Vagina (tissue), 2 donors: ENCODE measurements around the gene FAM156B. TPM values are rescaled to one million over a fixed set of nuclear protein-coding genes. Genes with fewer than 3 reads are reported as not detected.
"Not testable (repeated sequence)": the region's sequence is repeated elsewhere in the genome, so short reads cannot be mapped to it uniquely, and the experiment has no call there.

Source experiments
- DNase-seq, 2 donors: peaks; one replicate each; pipeline ENCODE4 v3.0.0-alpha.2; 2017; ENCODE audit errors: extremely low spot score in 2 of 2
- H3K27ac ChIP-seq: fragments of 200-600 bp; sonication (generic); one replicate; pipeline ENCODE4 v1.5.1; 2019
- H3K27me3 ChIP-seq: fragments of 200-600 bp; sonication (generic); one replicate; pipeline ENCODE4 v1.5.1; 2019
- H3K36me3 ChIP-seq, 2 donors: fragments of 200-600 bp; sonication (generic); one replicate each; pipeline ENCODE4 v1.5.1; 2017 to 2019
- H3K4me1 ChIP-seq: fragments of 200-600 bp; sonication (generic); one replicate; pipeline ENCODE4 v1.5.1; 2019
- H3K4me3 ChIP-seq, 2 donors: fragments of 200-600 bp; sonication (generic); 1 replicate in 1 of 2; 2 replicates in 1 of 2; pipeline ENCODE4 v1.5.1; 2016 to 2019
- H3K9me3 ChIP-seq: fragments of 200-600 bp; sonication (generic); one replicate; pipeline ENCODE4 v1.5.1; 2019
- POLR2A ChIP-seq, 2 donors: fragments of 450-650 bp; IDR thresholded peaks; one replicate each; pipeline ENCODE4 v1.6.1; 2017; ENCODE audit warnings: antibody characterized with exemption in 2 of 2, mild to moderate bottlenecking in 2 of 2, moderate library complexity in 2 of 2
- POLR2AphosphoS5 ChIP-seq, 2 donors: sonication (generic); formaldehyde crosslinking; IDR thresholded peaks; one replicate each; pipeline ENCODE4 v1.9.0; 2017; ENCODE audit warnings: antibody characterized with exemption in 2 of 2, mild to moderate bottlenecking in 2 of 2, low read depth in 1 of 2; ENCODE audit not compliant: insufficient read depth in 1 of 2
- intact Hi-C: fragments of 100-400 bp; cut with DNase I; formaldehyde crosslinking; loops from one replicate; pipeline ENCODE4 v1.15.1; 2023
- total RNA-seq: library from RNA; depleted of rRNA; stranded (reverse); fragments of >200 nt; gene quantifications from one replicate; pipeline ENCODE4 v1.2.3, GENCODE V29; 2016
- TF ChIP-seq, protein P1 (sequence below), 3 experiments: fragments of 450-650 bp in 2 of 3; fragments of 200-600 bp in 1 of 3; sonication (generic) in 1 of 3; IDR thresholded peaks; one replicate each; pipeline ENCODE4 v1.5.1; 2017 to 2019; ENCODE audit warnings: antibody characterized with exemption in 3 of 3, mild to moderate bottlenecking in 2 of 3, moderate library complexity in 2 of 3

The FAM156B gene
- total RNA-seq, 1 donor from 2014 or later: 18.7 TPM

DNA sequence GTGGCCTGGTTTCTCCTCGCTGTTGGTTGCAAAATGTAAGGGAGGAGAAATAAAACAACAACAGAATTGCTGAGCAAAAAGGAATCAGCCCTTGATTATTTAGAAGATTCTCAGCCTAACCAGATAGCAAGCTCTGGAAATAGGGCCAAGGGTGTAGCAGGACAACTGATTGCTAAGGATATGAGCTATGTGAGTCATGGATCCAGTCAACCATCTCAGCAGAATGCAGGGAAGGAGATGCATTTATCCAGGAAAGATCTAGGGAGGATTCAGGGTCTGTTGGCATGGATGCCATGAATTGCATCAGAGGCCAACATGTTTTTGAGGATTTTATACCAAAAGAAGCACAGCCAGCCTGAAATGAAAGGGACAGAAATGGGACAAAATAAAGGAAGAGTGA, 27.1 kb upstream of the FAM156B start:
- TF ChIP-seq POLR2AphosphoS5 (IDR thresholded peaks at IDR 0.05; ENCODE audit: insufficient read depth in 1 of 2, low read depth in 1 of 2) (no peak), POLR2A (IDR thresholded peaks at IDR 0.05) (no peak)
- TF ChIP-seq, protein P1, sequence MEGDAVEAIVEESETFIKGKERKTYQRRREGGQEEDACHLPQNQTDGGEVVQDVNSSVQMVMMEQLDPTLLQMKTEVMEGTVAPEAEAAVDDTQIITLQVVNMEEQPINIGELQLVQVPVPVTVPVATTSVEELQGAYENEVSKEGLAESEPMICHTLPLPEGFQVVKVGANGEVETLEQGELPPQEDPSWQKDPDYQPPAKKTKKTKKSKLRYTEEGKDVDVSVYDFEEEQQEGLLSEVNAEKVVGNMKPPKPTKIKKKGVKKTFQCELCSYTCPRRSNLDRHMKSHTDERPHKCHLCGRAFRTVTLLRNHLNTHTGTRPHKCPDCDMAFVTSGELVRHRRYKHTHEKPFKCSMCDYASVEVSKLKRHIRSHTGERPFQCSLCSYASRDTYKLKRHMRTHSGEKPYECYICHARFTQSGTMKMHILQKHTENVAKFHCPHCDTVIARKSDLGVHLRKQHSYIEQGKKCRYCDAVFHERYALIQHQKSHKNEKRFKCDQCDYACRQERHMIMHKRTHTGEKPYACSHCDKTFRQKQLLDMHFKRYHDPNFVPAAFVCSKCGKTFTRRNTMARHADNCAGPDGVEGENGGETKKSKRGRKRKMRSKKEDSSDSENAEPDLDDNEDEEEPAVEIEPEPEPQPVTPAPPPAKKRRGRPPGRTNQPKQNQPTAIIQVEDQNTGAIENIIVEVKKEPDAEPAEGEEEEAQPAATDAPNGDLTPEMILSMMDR (IDR thresholded peaks at IDR 0.05): no peak
- H3K36me3 ChIP-seq: no peaks in the 10 kb centered on the region
- no peak overlapping the region for H3K27ac ChIP-seq
- H3K9me3 ChIP-seq: no peaks in the 10 kb centered on the region
- no peaks in the 10 kb centered on the region for H3K27me3 ChIP-seq
- H3K4me3 ChIP-seq: no peak overlapping the region
- no peaks in the 10 kb centered on the region for H3K4me1 ChIP-seq
- DNase-seq: no peak
- intact Hi-C loops: no loop called here

DNA sequence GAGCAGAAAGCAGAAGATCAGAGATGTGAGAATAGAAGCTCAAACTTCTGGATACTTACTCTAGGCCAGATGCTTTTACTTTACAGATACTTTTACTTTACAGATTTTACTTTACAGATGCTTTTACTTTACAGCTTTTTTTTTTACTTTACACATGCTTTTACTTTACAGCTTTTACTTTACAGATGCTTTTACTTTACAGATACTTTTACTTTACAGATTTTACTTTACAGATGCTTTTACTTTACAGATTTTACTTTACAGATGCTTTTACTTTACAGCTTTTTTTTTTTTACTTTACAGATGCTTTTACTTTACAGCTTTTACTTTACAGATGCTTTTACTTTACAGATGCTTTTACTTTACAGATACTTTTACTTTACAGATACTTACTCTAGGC, 23.3 kb upstream of the FAM156B start:
- H3K27me3 ChIP-seq, H3K9me3 ChIP-seq, H3K36me3 ChIP-seq, DNase-seq, H3K4me1 ChIP-seq, intact Hi-C loops, H3K27ac ChIP-seq, H3K4me3 ChIP-seq: not testable (repeated sequence)

DNA sequence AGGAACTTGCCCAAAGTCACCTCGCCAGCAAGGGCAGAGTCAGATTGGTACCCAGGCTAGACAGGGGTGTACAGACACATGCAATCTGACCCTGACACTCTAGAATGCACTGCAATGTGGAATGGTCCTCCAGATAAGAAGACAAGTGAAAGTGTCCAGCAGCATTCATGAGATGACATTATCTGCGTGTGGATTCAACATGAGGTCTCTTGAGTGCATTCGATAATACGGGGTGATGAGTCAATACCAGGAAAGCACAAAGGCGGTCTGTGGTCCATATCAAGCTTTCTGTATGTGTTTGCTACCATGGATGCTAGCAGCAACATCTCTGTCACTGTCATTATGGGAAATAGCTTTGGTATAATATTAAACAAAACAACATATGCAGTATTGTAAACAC, 22.5 kb upstream of the FAM156B start:
- Histone ChIP-seq H3K9me3 (no peaks in the 10 kb centered on the region), H3K4me3 (no peak overlapping the region), H3K36me3 (no peaks in the 10 kb centered on the region), H3K4me1 (no peaks in the 10 kb centered on the region), H3K27ac (no peak overlapping the region), H3K27me3 (no peaks in the 10 kb centered on the region)
- TF ChIP-seq POLR2AphosphoS5 (IDR thresholded peaks at IDR 0.05; ENCODE audit: insufficient read depth in 1 of 2, low read depth in 1 of 2) (no peak), POLR2A (IDR thresholded peaks at IDR 0.05) (no peak)
- TF ChIP-seq, protein P1 (IDR thresholded peaks at IDR 0.05): no peak
- intact Hi-C loops: no loop called here
- no peak for DNase-seq

DNA sequence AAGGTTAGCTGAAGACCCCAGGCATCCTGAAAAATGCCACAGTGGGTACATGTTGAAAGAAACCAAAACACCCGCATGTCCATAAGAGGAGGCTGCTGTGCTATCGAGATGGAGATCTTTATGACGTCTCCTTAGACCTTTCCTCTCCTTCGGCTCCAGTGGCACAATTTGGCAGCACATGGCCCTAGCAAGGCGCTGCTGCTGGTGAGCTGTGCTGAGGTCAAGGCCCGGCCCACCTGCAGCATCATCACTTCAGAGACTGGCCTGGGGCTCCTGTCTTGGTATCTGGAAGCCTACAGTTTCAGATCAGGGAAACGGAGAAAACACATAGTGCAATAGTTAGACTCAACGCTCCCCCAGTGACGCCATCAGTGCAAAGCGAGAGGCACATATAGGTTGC, 21.7 kb upstream of the FAM156B start:
- H3K27me3 ChIP-seq, H3K27ac ChIP-seq, H3K9me3 ChIP-seq, intact Hi-C loops, H3K4me3 ChIP-seq, H3K36me3 ChIP-seq, DNase-seq, H3K4me1 ChIP-seq: not testable (repeated sequence)

DNA sequence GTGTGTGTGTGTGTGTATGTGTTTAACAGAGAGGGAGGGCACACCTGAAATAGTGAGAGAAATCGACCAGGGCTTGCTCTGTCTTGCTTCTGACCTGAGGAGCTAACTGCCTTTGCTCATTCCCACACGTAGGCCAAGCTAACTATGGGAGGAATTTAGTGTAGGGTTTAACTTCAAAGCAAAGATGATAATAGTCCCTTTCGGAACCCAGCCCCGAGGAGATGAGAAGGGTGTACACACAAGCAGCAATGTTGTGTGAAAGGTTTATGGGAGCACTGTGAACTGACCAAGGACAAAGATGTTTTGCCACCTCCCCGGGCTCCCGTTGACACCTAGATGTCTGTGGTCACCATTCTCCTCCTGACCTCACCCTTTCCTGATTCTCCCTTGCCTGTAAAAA, 20.7 kb upstream of the FAM156B start:
- H3K9me3 ChIP-seq, intact Hi-C loops, H3K36me3 ChIP-seq, H3K4me3 ChIP-seq, H3K27ac ChIP-seq, H3K4me1 ChIP-seq, H3K27me3 ChIP-seq, DNase-seq: not testable (repeated sequence)

DNA sequence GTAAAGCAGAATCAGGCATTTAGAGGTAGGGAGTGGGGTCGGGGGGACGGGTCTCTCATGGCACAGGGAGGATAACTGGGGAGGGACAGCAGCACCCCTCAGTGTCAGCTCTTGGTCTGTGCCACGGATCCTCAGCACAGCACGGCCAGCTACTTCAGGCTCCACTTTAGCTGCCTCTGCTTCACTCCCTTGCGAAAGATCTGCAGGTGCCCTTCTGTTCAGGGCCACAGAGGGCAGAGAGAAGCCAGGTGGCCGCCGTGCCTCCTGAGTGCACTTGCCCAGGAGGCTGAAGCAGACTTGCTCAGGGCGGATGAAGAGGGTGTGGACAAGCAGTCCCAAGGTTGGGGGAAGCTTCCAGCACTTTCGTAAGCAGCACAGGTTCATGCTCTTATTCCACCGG, 9.7 kb upstream of the FAM156B start:
- H3K4me3 ChIP-seq, H3K36me3 ChIP-seq, H3K4me1 ChIP-seq, DNase-seq, H3K9me3 ChIP-seq, H3K27me3 ChIP-seq, intact Hi-C loops, H3K27ac ChIP-seq: not testable (repeated sequence)

DNA sequence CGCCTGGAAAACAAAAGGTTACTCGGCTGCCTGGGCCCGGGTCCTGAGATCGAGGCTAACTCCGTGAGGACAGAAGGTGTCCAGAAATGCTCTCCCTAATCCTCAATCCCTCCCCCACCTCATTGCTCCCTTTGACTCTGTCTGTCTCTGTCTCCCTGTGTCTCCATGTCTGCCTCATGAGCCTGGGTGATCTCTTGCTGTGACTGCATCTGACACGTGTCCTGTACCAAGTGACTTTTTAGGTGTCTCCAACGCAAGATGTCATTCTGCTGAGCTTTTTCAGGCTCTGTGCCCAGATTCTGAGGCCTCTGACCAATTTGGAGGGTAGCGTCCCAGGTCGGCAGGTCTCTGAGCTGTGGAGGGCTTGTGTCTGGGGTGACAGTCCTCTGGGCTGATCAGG, 9.0 kb upstream of the FAM156B start:
- DNase-seq, H3K36me3 ChIP-seq, intact Hi-C loops, H3K4me3 ChIP-seq, H3K4me1 ChIP-seq, H3K27ac ChIP-seq, H3K27me3 ChIP-seq, H3K9me3 ChIP-seq: not testable (repeated sequence)

DNA sequence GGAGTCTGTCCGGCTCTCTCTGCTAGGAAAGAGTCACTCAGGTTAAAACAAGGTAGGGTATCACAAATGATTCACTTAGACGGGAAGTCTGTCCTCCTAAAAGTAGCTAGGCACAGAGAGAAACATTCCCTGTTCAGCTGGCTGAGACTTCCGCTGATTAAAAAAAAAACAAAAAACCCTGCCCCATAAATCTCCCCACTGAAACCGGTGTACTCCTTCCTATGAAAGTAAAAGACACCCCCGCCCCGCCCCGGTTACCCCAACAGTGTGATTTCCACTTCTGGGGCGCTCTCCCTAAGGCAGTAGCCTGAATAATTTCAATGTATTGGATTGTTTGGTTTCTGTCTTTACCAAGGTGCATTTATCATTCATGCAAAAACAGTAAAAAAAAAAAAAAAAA, 692 bp upstream of the FAM156B start:
- DNase-seq, H3K9me3 ChIP-seq, intact Hi-C loops, H3K4me1 ChIP-seq, H3K36me3 ChIP-seq, H3K27me3 ChIP-seq, H3K4me3 ChIP-seq, H3K27ac ChIP-seq: not testable (repeated sequence)

DNA sequence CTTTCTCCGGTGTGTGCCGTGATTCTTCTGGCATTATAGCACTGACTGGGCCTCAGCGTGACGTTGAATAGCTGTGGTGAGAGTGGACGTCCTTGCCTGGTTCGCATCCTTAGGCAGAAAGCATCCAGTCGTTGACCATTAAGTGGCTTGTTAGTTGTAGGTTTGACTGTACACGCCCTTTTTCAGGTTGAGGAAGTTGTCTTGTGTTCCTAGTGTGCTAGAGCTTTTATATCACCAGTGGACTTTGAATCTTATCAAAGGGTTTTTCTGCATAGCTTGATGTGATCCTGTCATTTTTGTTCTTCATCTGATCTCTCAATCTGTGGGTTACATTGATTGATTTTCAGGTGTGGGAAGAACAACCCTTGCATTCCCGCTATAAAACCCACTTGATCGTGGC, 8.4 kb downstream of the FAM156B start:
- H3K4me1 ChIP-seq, H3K27me3 ChIP-seq, H3K36me3 ChIP-seq, DNase-seq, H3K9me3 ChIP-seq, H3K4me3 ChIP-seq, H3K27ac ChIP-seq, intact Hi-C loops: not testable (repeated sequence)

DNA sequence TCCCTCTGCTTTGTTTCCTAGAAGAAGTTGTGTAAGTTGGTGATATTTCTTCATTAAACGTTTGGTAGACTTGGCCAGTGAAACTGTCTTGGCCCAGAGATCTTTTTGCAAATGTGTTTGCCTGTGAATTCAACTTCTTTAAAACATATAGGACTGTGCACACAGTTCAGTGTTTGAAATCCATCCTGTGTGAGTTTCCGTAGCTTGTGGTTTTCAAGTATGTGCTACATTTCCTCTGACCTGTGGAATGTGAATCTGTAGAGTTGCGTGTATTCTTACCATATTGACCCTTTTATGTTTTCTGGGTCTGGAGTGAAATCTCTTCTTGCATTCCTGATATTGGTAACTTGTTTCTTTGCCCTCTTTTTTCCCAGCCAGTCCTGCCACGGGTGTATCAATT, 8.9 kb downstream of the FAM156B start:
- H3K9me3 ChIP-seq, H3K36me3 ChIP-seq, DNase-seq, H3K27me3 ChIP-seq, intact Hi-C loops, H3K4me3 ChIP-seq, H3K27ac ChIP-seq, H3K4me1 ChIP-seq: not testable (repeated sequence)

DNA sequence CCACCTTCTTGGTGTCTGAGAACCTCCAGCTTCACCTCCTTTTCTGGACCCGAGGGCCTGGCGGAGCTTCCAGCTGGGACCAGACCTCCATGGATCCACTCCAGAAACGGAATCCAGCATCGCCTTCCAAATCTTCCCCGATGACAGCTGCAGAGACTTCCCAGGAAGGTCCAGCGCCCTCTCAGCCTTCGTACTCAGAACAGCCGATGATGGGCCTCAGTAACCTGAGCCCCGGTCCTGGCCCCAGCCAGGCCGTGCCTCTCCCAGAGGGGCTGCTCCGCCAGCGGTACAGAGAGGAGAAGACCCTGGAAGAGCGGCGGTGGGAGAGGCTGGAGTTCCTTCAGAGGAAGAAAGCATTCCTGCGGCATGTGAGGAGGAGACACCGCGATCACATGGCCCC, 10.0 kb downstream of the FAM156B start:
- H3K27me3 ChIP-seq, H3K36me3 ChIP-seq, H3K4me1 ChIP-seq, H3K4me3 ChIP-seq, intact Hi-C loops, H3K27ac ChIP-seq, H3K9me3 ChIP-seq, DNase-seq: not testable (repeated sequence)

DNA sequence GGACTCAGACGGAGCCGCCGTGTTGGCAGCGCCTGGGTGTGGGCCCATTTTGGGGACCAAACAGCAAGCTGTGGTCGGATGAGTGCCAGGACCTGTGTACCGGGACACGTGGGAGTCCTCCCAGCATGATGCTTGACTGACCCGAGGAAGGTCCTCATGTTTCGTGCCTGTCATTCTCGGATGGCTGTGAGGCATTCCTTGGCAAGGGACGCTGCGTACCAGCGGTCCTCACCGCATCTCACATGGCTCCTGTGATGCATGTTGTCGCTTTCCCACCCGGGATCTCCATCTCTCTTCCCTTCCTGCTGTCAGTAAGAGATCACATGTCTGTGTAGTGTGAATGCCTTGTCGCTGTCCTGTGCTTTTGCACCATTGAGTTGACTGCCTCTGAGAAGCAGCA, 10.8 kb downstream of the FAM156B start:
- H3K4me1 ChIP-seq, H3K9me3 ChIP-seq, H3K36me3 ChIP-seq, DNase-seq, intact Hi-C loops, H3K4me3 ChIP-seq, H3K27ac ChIP-seq, H3K27me3 ChIP-seq: not testable (repeated sequence)
